CD4-positive, alpha-beta T cell (primary cell): ENCODE results near the gene ZG16B. TPM values are rescaled to one million over a fixed set of nuclear protein-coding genes. Genes with fewer than 3 reads are reported as not detected.

ENCODE experiments used
- ATAC-seq: fragments of 200-7000 bp; cut with Tn5 transposase; one replicate; pipeline ENCODE4 v1.10.0; 2022; ENCODE audit warnings: mild to moderate bottlenecking; ENCODE audit not compliant: poor library complexity
- CTCF ChIA-PET: fragments of 350-600 bp; sonication (Branson Sonifier 250); formaldehyde crosslinking; loops from one replicate; lab custom pipeline; 2021; ENCODE audit warnings: antibody characterized with exemption, inconsistent platforms; lab: Charles Lee
- POLR2A ChIA-PET: fragments of 350-600 bp; sonication (Branson Sonifier 250); formaldehyde crosslinking; loops from one replicate; lab custom pipeline; 2021; ENCODE audit warnings: antibody characterized with exemption, inconsistent platforms; lab: Charles Lee
- DNase-seq, 14 experiments: peaks; one replicate each; pipeline ENCODE4 v3.0.0-alpha.2; 2013 to 2020; ENCODE audit warnings: mixed read lengths in 2 of 14
- H3K27ac ChIP-seq, 2 donors: one replicate each; pipeline versions ENCODE4 v1.5.1 to v1.7.0; 2013; ENCODE audit warnings: low read length in 2 of 2, low read depth in 1 of 2, mild to moderate bottlenecking in 1 of 2
- H3K27me3 ChIP-seq, 2 experiments: 1 replicate in 1 of 2; 2 replicates in 1 of 2; pipeline versions ENCODE4 v1.6.1 to v1.7.0; 2013; ENCODE audit warnings: low read length in 2 of 2, control low read depth in 1 of 2, mild to moderate bottlenecking in 1 of 2, moderate library complexity in 1 of 2; ENCODE audit not compliant: insufficient read depth in 2 of 2, control insufficient read depth in 1 of 2
- H3K36me3 ChIP-seq: one replicate; pipeline ENCODE4 v1.6.1; 2013; ENCODE audit warnings: low read length, control low read depth; ENCODE audit not compliant: insufficient read depth
- H3K4me1 ChIP-seq: one replicate; pipeline ENCODE4 v1.6.1; 2013; ENCODE audit warnings: low read length, control low read depth; ENCODE audit not compliant: insufficient read depth
- H3K4me3 ChIP-seq: one replicate; pipeline ENCODE4 v1.5.1; 2013; ENCODE audit warnings: mild to moderate bottlenecking, low read length, moderate library complexity
- H3K9me3 ChIP-seq, 2 experiments: 1 replicate in 1 of 2; 2 replicates in 1 of 2; pipeline versions ENCODE4 v1.6.1 to v1.7.0; 2013; ENCODE audit warnings: low read length in 2 of 2, mild to moderate bottlenecking in 2 of 2, control low read depth in 1 of 2, moderate library complexity in 1 of 2; ENCODE audit not compliant: control insufficient read depth in 1 of 2, insufficient read depth in 1 of 2
- H3K27ac Mint-ChIP-seq: one replicate; pipeline ENCODE4 v1.8.0; 2020; ENCODE audit warnings: mixed read lengths
- H3K27me3 Mint-ChIP-seq: one replicate; pipeline ENCODE4 v1.8.0; 2021; ENCODE audit warnings: mixed read lengths
- H3K36me3 Mint-ChIP-seq: one replicate; pipeline ENCODE4 v1.8.0; 2021; ENCODE audit warnings: low read depth, mixed read lengths
- H3K4me1 Mint-ChIP-seq: one replicate; pipeline ENCODE4 v1.8.0; 2021; ENCODE audit warnings: low read depth, mixed read lengths
- H3K4me3 Mint-ChIP-seq: one replicate; pipeline ENCODE4 v1.8.0; 2020; ENCODE audit warnings: mild to moderate bottlenecking, mixed read lengths
- H3K9me3 Mint-ChIP-seq: one replicate; pipeline ENCODE4 v1.8.0; 2020; ENCODE audit warnings: mixed read lengths
- CTCF ChIP-seq: fragments of 200-600 bp; IDR thresholded peaks from one replicate; pipeline ENCODE4 v1.8.0; 2022; ENCODE audit warnings: antibody characterized with exemption, mild to moderate bottlenecking
- intact Hi-C, 2 experiments: fragments of 100-400 bp; cut with DNase I in 1 of 2; cut with micrococcal nuclease in 1 of 2; formaldehyde crosslinking; loops; one replicate each; pipeline versions ENCODE4 v1.15.1 to v1.9.0; 2023 to 2025; cut with DNase I, micrococcal nuclease
- total RNA-seq, 174 experiments: library from RNA in 2 of 174; stranded (reverse) in 2 of 174; gene quantifications; one replicate each; pipeline ENCODE4 v1.2.3 and lab custom pipeline; 2021 to 2026

The ZG16B gene
- total RNA-seq, 2 experiments from 2014 or later = not detected

- CTCF ChIA-PET = interaction anchor here (1.7 kb wide), 1 partner anchor 26 kb away, joined by 12 read pairs; no protein-coding TSS in a partner anchor
- ATAC-seq (peak; percentile 61), DNase-seq (peak; percentile 36 to 86 (median 60))
- H3K4me3 ChIP-seq = peak overlapping the region; percentile 36
- H3K36me3 ChIP-seq = no peaks in the 10 kb centered on the region
- peak; percentile 66 for TF ChIP-seq CTCF
- peaks cover 48% of the 10 kb centered on the region for H3K4me1 ChIP-seq
- no peaks in the 10 kb centered on the region for H3K9me3 Mint-ChIP-seq
- no peaks in the 10 kb centered on the region for H3K27me3 ChIP-seq
- H3K27me3 Mint-ChIP-seq = peaks cover 2% of the 10 kb centered on the region
- no peaks in the 10 kb centered on the region for H3K36me3 Mint-ChIP-seq
- H3K27ac Mint-ChIP-seq = peak overlapping the region; percentile 69
- H3K4me1 Mint-ChIP-seq = peaks cover 32% of the 10 kb centered on the region
- peaks cover 0 to 9% of the 10 kb centered on the region in 2 experiments for H3K9me3 ChIP-seq
- H3K27ac ChIP-seq = peak overlapping the region; percentile 48 to 76
- no peak overlapping the region for H3K4me3 Mint-ChIP-seq
- POLR2A ChIA-PET = interaction anchor here (1.2 to 1.8 kb wide), 2 partner anchors 26 to 40 kb away, joined by 4 to 8 read pairs; partner anchors contain the start of gene FLYWCH2
- intact Hi-C loops = no loop called here
These were observed 12.4 kb downstream of the ZG16B start for GRCh38 chr16:2842340-2843000.

GRCh38 chr16:2843526-2843925 is 13.4 kb downstream of the ZG16B start:
- Histone ChIP-seq H3K4me3 (no peak overlapping the region), H3K27ac (no peak overlapping the region), H3K36me3 (no peaks in the 10 kb centered on the region), H3K27me3 (no peaks in the 10 kb centered on the region), H3K4me1 (peaks cover 46% of the 10 kb centered on the region), H3K9me3 (peaks cover 0 to 9% of the 10 kb centered on the region in 2 experiments)
- H3K4me3 Mint-ChIP-seq = no peak overlapping the region
- ATAC-seq (no peak), DNase-seq (no peak)
- no peaks in the 10 kb centered on the region for H3K27me3 Mint-ChIP-seq
- CTCF ChIA-PET = interaction anchor here (1.7 kb wide), 1 partner anchor 25 kb away, joined by 12 read pairs; no protein-coding TSS in a partner anchor
- intact Hi-C loops = no loop called here
- POLR2A ChIA-PET = no interaction called here
- no peak for TF ChIP-seq CTCF
- no peaks in the 10 kb centered on the region for H3K9me3 Mint-ChIP-seq
- H3K27ac Mint-ChIP-seq = peak overlapping the region; percentile 12
- H3K4me1 Mint-ChIP-seq = peaks cover 26% of the 10 kb centered on the region
- no peaks in the 10 kb centered on the region for H3K36me3 Mint-ChIP-seq

GRCh38 chr16:2845116-2845515 is 15.0 kb downstream of the ZG16B start:
- Mint-ChIP-seq H3K4me3 (no peak overlapping the region), H3K36me3 (no peaks in the 10 kb centered on the region), H3K4me1 (peaks cover 13% of the 10 kb centered on the region), H3K27ac (no peak overlapping the region), H3K27me3 (peaks cover 6% of the 10 kb centered on the region), H3K9me3 (no peaks in the 10 kb centered on the region)
- DNase-seq = no peak
- intact Hi-C loops = no loop called here
- POLR2A ChIA-PET = no interaction called here
- Histone ChIP-seq H3K36me3 (no peaks in the 10 kb centered on the region), H3K9me3 (peaks cover 0 to 9% of the 10 kb centered on the region in 2 experiments), H3K27me3 (no peaks in the 10 kb centered on the region), H3K4me1 (peaks cover 30% of the 10 kb centered on the region), H3K27ac (no peak overlapping the region), H3K4me3 (no peak overlapping the region)
- TF ChIP-seq CTCF = no peak
- CTCF ChIA-PET = interaction anchor here (1.1 kb wide), 1 partner anchor 23 kb away, joined by 5 read pairs; no protein-coding TSS in a partner anchor
- ATAC-seq = no peak
